HepG2 (cell line): ENCODE measurements around the gene CNTNAP1. TPM values are rescaled to one million over a fixed set of nuclear protein-coding genes. Genes with fewer than 3 reads are reported as not detected.

ENCODE experiments used
- ATAD3A ChIP-seq: sonication (generic); formaldehyde crosslinking; IDR thresholded peaks from 2 replicates; pipeline ENCODE4 v1.4.0; 2020; ENCODE audit warnings: missing genetic modification reagents
- BRD4 ChIP-seq: sonication (generic); formaldehyde crosslinking; IDR thresholded peaks from 2 replicates; pipeline ENCODE4 v1.4.0; 2020; ENCODE audit warnings: missing genetic modification reagents
- CREM ChIP-seq, 2 experiments: sonication (generic) in 1 of 2; formaldehyde crosslinking in 1 of 2; IDR thresholded peaks; 2 replicates each; pipeline versions ENCODE4 v1.4.0 to v1.6.1; 2016 to 2020; ENCODE audit warnings: antibody characterized with exemption in 1 of 2, mild to moderate bottlenecking in 1 of 2, missing genetic modification reagents in 1 of 2
- DBP ChIP-seq: sonication (generic); formaldehyde crosslinking; IDR thresholded peaks from 2 replicates; pipeline ENCODE4 v1.4.0; 2020; ENCODE audit warnings: missing genetic modification reagents; ENCODE audit errors: not compliant biosample characterization
- ETS1 ChIP-seq: sonication (generic); formaldehyde crosslinking; IDR thresholded peaks from 2 replicates; pipeline ENCODE4 v1.4.0; 2020; ENCODE audit warnings: missing genetic modification reagents
- GATA4 ChIP-seq: sonication (generic); IDR thresholded peaks from 2 replicates; pipeline ENCODE4 v1.6.1; 2016; ENCODE audit warnings: antibody characterized with exemption, low read depth, borderline replicate concordance
- KLF15 ChIP-seq: sonication (generic); formaldehyde crosslinking; IDR thresholded peaks from 2 replicates; pipeline ENCODE4 v1.8.1; 2023; ENCODE audit warnings: borderline replicate concordance, mild to moderate bottlenecking, inconsistent platforms, missing genetic modification reagents, mixed read lengths
- NFKBIZ ChIP-seq: IDR thresholded peaks from 2 replicates; pipeline ENCODE4 v1.6.1; 2018; ENCODE audit warnings: missing genetic modification reagents, missing compliant biosample characterization
- SALL2 ChIP-seq: sonication (generic); formaldehyde crosslinking; IDR thresholded peaks from 2 replicates; pipeline ENCODE4 v1.8.1; 2023; ENCODE audit warnings: mild to moderate bottlenecking, missing genetic modification reagents, inconsistent platforms
- SMAD3 ChIP-seq: sonication (generic); formaldehyde crosslinking; IDR thresholded peaks from 2 replicates; pipeline ENCODE4 v1.4.0; 2020; ENCODE audit warnings: missing genetic modification reagents
- SP5 ChIP-seq: IDR thresholded peaks from 2 replicates; pipeline ENCODE4 v1.6.1; 2016; ENCODE audit warnings: low read depth, borderline replicate concordance
- TGIF2 ChIP-seq: IDR thresholded peaks from 2 replicates; pipeline ENCODE4 v1.6.1; 2016; ENCODE audit warnings: control low read depth, missing compliant biosample characterization
- ZBTB4 ChIP-seq: sonication (generic); formaldehyde crosslinking; IDR thresholded peaks from 2 replicates; pipeline ENCODE4 v1.4.0; 2020; ENCODE audit warnings: missing genetic modification reagents, mild to moderate bottlenecking, borderline replicate concordance
- ZBTB44 ChIP-seq: sonication (generic); formaldehyde crosslinking; IDR thresholded peaks from 2 replicates; pipeline ENCODE4 v1.4.0; 2020; ENCODE audit warnings: missing genetic modification reagents
- ZNF207 ChIP-seq: fragments of 450-650 bp; IDR thresholded peaks from 2 replicates; pipeline ENCODE4 v1.6.1; 2016; ENCODE audit warnings: antibody characterized with exemption, borderline replicate concordance
- ZNF263 ChIP-seq: sonication (generic); formaldehyde crosslinking; IDR thresholded peaks from 2 replicates; pipeline ENCODE4 v1.4.0; 2020; ENCODE audit warnings: missing genetic modification reagents
- ZNF276 ChIP-seq: sonication (generic); formaldehyde crosslinking; IDR thresholded peaks from 2 replicates; pipeline ENCODE4 v1.4.0; 2020; ENCODE audit warnings: mild to moderate bottlenecking, low read depth, missing genetic modification reagents
- ZNF282 ChIP-seq: fragments of 450-650 bp; IDR thresholded peaks from 2 replicates; pipeline ENCODE4 v1.6.1; 2018; ENCODE audit not compliant: partially characterized antibody
- ZNF496 ChIP-seq: sonication (generic); formaldehyde crosslinking; IDR thresholded peaks from 2 replicates; pipeline ENCODE4 v1.8.1; 2023; ENCODE audit warnings: mild to moderate bottlenecking, moderate library complexity, missing genetic modification reagents; ENCODE audit not compliant: insufficient replicate concordance
- ZNF598 ChIP-seq: sonication (generic); formaldehyde crosslinking; IDR thresholded peaks from 2 replicates; pipeline ENCODE4 v1.5.1; 2020; ENCODE audit warnings: mild to moderate bottlenecking, missing genetic modification reagents, borderline replicate concordance
- polyA plus RNA-seq, 8 experiments: library from polyadenylated mRNA; depleted of rRNA in 3 of 8; stranded (reverse) in 7 of 8; unstranded in 1 of 8; fragments of >200 nt; fragmentation: Illumina TruSeq in 4 of 8; extraction: Trizol in 4 of 8; gene quantifications; 2 replicates each; pipeline versions ENCODE4 v1.2.1 to v1.2.3, GENCODE V29; 2011 to 2016; ENCODE audit warnings: low read depth in 4 of 8, missing spikeins in 1 of 8, mixed read lengths in 1 of 8; ENCODE audit not compliant: insufficient read depth in 1 of 8
- total RNA-seq, 5 experiments: library from RNA; depleted of rRNA; stranded (reverse); fragments of >200 nt; fragmentation: Illumina TruSeq; extraction: Trizol; gene quantifications; 2 replicates each; pipeline ENCODE4 v1.2.3, GENCODE V29; 2016; ENCODE audit warnings: low read depth in 1 of 5

CNTNAP1 gene
- total and polyA plus RNA-seq, 2 of the 13 experiments (the other 11 are each of a cell fraction or from before 2014, with no cell fraction given), result 4.5 to 7.7 TPM

GRCh38 chr17:42659079-42659931 is 23.0 kb upstream of the CNTNAP1 start, which contains the start of gene TUBG2 (continued):
- TF ChIP-seq ETS1 (CRISPR knock-in tag), result no peak
- TF ChIP-seq ZNF598 (CRISPR knock-in tag), result peak; percentile 72
- peak; percentile 55; the same call in 1 of the 2 replicates for TF ChIP-seq ZBTB44 (CRISPR knock-in tag)
- no peak for TF ChIP-seq ZNF282
- peak; percentile 35; the same call in 1 of the 2 replicates for TF ChIP-seq SMAD3 (CRISPR knock-in tag)
- peak; percentile 69 for TF ChIP-seq BRD4 (CRISPR knock-in tag)
- TF ChIP-seq ZNF263, result peak; percentile 69
- no peak for TF ChIP-seq ZBTB4 (CRISPR knock-in tag)
- no peak for TF ChIP-seq NFKBIZ (CRISPR knock-in tag)
- TF ChIP-seq ZNF276 (CRISPR knock-in tag), result no peak
- no peak for TF ChIP-seq ZNF496
- no peak for TF ChIP-seq DBP (CRISPR knock-in tag)
- TF ChIP-seq GATA4, result peak; percentile 71; the same call in 1 of the 2 replicates
- TF ChIP-seq SP5 (CRISPR knock-in tag), result peak; percentile 44; the same call in 1 of the 2 replicates
- TF ChIP-seq KLF15, result no peak
- TF ChIP-seq TGIF2 (CRISPR knock-in tag), result no peak; the same call in 1 of the 2 replicates
- TF ChIP-seq ZNF207, result no peak
- TF ChIP-seq ATAD3A (CRISPR knock-in tag), result no peak
- peak; percentile 64 for TF ChIP-seq SALL2 (CRISPR knock-in tag)
- TF ChIP-seq CREM (IDR thresholded peaks at IDR 0.05), result no peak; the same call in 1 of the 2 replicates
- TF ChIP-seq CREM (CRISPR knock-in tag; IDR thresholded peaks at IDR 0.05), result no peak
